GM12892 (cell line): ENCODE measurements around the gene SNRNP35.
"Not testable (repeated sequence)": the region's sequence is repeated elsewhere in the genome, so short reads cannot be mapped to it uniquely, and the experiment has no call there.

ENCODE experiments used
- DNase-seq: peaks from one replicate; pipeline ENCODE4 v3.0.0; 2011; ENCODE audit not compliant: insufficient read length
- FAIRE-seq: peaks from 2 replicates; lab custom pipeline; 2011; peaks lifted over from hg19 to GRCh38; lab: Jason Lieb, UNC
- POLR2A ChIP-seq: IDR thresholded peaks from 2 replicates; pipeline ENCODE4 v1.6.1; 2011; ENCODE audit warnings: low read depth, low read length, control low read depth
- POLR2AphosphoS5 ChIP-seq: IDR thresholded peaks from 2 replicates; pipeline ENCODE4 v1.6.1; 2011; ENCODE audit warnings: low read depth, low read length, control low read depth
- TAF1 ChIP-seq: IDR thresholded peaks from 2 replicates; pipeline ENCODE4 v1.6.1; 2011; ENCODE audit warnings: low read depth, mild to moderate bottlenecking, control low read depth, low read length, borderline replicate concordance

SNRNP35 gene

GRCh38 chr12:123479442-123480180, 21.7 kb downstream of the SNRNP35 start:
- no peak for DNase-seq
- TF ChIP-seq TAF1 (no peak), POLR2A (no peak), POLR2AphosphoS5 (no peak)
- FAIRE-seq, result no peak

GRCh38 chr12:123481251-123481650, 23.3 kb downstream of the SNRNP35 start:
- not testable (repeated sequence) for DNase-seq, FAIRE-seq

- TF ChIP-seq TAF1, result no peak
- TF ChIP-seq POLR2AphosphoS5, result no peak
- TF ChIP-seq POLR2A, result no peak
- FAIRE-seq, result no peak
These were observed 24.9 kb downstream of the SNRNP35 start for GRCh38 chr12:123482876-123483275.

DNA sequence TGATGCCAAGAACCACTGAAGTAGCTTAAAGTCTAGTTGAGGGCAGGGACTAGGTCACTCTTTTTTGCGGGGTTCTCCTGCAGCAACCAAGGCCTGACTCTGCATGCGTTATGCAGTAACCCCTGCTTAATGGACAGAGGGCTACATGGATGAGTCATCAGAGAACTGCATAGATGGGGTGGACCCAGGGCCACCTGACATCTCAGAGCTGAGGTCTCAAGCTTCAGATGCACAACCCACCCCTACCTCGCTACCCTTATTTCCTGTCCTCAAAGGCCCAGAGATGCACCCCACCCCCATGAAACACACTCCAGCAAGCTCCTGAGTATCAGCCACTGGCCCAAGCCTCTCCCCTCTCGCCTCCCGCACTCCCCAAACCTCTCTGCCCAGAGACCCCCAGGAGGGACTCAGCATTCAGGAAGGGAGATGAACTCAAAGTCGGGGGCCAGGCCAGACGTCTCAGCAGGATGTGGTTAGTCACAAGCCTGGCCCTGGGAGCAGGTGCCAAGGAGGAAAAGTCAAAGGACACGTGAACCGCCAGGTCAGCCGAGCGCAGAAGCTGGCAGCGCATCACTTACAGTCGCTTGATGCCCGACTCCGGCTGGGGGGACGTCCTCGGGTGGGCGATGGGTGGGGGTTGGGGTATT, 25.8 kb downstream of the SNRNP35 start:
- DNase-seq, result no peak
- TF ChIP-seq POLR2AphosphoS5 (no peak), TAF1 (no peak), POLR2A (no peak)
- no peak for FAIRE-seq

More at GRCh38 chr12:123482876-123483275, 24.9 kb downstream of the SNRNP35 start:
- DNase-seq, result no peak

- no peak for TF ChIP-seq POLR2AphosphoS5
- no peak for TF ChIP-seq TAF1
- no peak for TF ChIP-seq POLR2A
- FAIRE-seq (no peak), DNase-seq (no peak)
These were observed 27.8 kb downstream of the SNRNP35 start for GRCh38 chr12:123485756-123486155.

DNA sequence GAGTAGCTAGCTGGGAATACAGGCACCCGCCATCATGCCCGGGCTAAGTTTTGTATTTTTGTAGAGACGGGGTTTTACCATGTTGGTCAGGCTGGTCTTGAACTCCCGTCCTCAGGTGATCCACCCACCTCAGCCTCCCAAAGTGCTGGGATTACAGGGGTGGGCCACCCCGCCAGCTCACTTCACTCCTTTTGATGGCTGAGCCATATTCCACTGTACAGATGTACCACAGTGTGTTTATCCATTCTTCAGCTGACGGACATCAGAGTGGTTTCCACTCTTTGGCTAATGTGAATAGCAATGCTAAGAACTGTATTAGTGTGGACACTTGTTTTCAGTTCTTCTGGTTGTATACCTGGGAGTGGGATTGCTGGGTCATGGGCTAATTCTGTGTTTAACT, 29.5 kb downstream of the SNRNP35 start:
- no peak for FAIRE-seq
- TF ChIP-seq POLR2AphosphoS5 (no peak), POLR2A (no peak), TAF1 (no peak)
- no peak for DNase-seq

- no peak for FAIRE-seq
- DNase-seq, result no peak
- TF ChIP-seq POLR2AphosphoS5 (no peak), TAF1 (no peak), POLR2A (no peak)
These were observed 30.7 kb downstream of the SNRNP35 start for GRCh38 chr12:123488539-123489230.

GRCh38 chr12:123489580-123489979, 31.6 kb downstream of the SNRNP35 start:
- TF ChIP-seq TAF1, result no peak
- no peak for TF ChIP-seq POLR2A
- TF ChIP-seq POLR2AphosphoS5, result no peak
- no peak for DNase-seq
- no peak for FAIRE-seq

DNA sequence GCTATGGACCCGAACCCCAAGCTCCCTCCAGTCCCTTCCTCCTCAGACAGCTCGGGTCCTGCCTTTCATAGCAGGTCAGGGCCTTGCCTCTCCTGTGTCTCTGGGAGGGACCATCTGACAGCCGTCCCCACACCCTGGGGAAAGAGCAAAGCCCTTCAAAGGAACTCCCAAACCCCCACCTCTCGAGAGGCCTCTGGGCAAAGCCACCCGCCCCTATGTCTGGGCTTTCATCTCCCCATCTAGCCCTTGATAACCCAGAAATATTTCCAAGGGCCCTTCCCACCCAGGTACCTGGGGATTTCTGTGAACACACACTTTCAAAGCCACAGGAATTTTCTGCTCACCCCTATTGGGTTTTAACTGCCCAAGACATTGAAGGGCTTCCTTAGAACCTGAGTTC, 32.1 kb downstream of the SNRNP35 start:
- FAIRE-seq (no peak), DNase-seq (no peak)
- TF ChIP-seq POLR2AphosphoS5 (no peak), TAF1 (no peak), POLR2A (no peak)

GRCh38 chr12:123491056-123491455, 33.1 kb downstream of the SNRNP35 start:
- FAIRE-seq (no peak), DNase-seq (no peak)
- TF ChIP-seq POLR2AphosphoS5, result no peak
- no peak for TF ChIP-seq POLR2A
- TF ChIP-seq TAF1, result no peak

- TF ChIP-seq POLR2AphosphoS5 (no peak), TAF1 (no peak), POLR2A (no peak)
- FAIRE-seq, result no peak
These were observed 33.5 kb downstream of the SNRNP35 start for GRCh38 chr12:123491481-123491880.

GRCh38 chr12:123492339-123493039, 34.5 kb downstream of the SNRNP35 start:
- not testable (repeated sequence) for DNase-seq, FAIRE-seq

More at GRCh38 chr12:123491481-123491880, 33.5 kb downstream of the SNRNP35 start:
- no peak for DNase-seq

DNA sequence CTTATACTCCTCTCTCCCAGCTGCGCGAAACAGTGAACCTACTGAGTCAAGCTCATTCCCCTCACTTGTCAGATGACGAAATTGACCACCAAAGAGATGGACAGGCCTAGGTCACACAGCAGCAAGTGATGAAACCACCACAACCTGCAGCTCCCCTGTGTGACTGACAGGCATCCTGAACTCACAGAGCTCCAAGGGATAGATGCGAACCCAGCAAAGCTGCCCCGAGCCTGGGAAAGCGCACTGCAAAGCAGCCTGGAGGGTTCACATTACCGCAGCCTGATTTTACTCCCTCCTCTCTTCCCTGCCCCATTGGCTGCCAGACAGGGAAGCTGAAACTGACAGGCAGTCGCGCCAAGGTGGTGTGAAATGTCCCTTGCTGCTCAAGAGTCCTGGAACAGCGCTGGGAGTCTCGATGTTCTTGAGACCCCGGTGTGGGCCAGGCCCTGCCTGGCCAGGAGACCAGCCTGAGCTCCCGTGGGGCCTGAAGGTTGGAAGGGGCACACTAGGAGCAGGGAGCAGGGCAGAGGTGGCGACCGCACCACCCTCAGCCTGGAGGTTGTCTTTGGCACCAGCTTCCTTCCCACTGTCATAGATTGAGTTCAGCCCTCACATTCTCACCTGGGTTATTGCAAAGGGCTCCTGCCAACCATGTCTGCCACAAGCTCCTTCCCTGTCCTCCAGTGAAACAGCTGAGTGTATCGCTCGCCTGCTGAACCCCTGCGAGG, 36.3 kb downstream of the SNRNP35 start:
- FAIRE-seq, result no peak

More for the DNA sequence above, 36.3 kb downstream of the SNRNP35 start:
- TF ChIP-seq POLR2A, result no peak
- no peak for TF ChIP-seq POLR2AphosphoS5
- TF ChIP-seq TAF1, result no peak
- DNase-seq, result no peak
